ENCODE measurements around the gene SEMA5B.
A peak's percentile ranks its signal among the peaks of the same experiment; 100 is the strongest.

The SEMA5B gene

GRCh38 chr3:122923611-122924010 lies 104.0 kb downstream of the SEMA5B start:
- DNase-seq = no peak

- DNase-seq = peak; percentile 76
Measured at GRCh38 chr3:122921791-122922651, 105.5 kb downstream of the SEMA5B start.

GRCh38 chr3:122920986-122921385 lies 106.6 kb downstream of the SEMA5B start:
- no peak for DNase-seq

GRCh38 chr3:122919291-122919610 lies 108.3 kb downstream of the SEMA5B start:
- DNase-seq = no peak

- DNase-seq = no peak
Measured at GRCh38 chr3:122918576-122919290, 108.8 kb downstream of the SEMA5B start.

GRCh38 chr3:122917412-122917811 lies 110.2 kb downstream of the SEMA5B start:
- DNase-seq = no peak

- no peak for DNase-seq
Measured at GRCh38 chr3:122916580-122916979, 111.0 kb downstream of the SEMA5B start.

- DNase-seq = no peak
Measured at GRCh38 chr3:122916084-122916483, 111.5 kb downstream of the SEMA5B start.

GRCh38 chr3:122915300-122916055 lies 112.1 kb downstream of the SEMA5B start:
- DNase-seq = no peak

- DNase-seq = no peak
Measured at GRCh38 chr3:122913539-122914100, 113.9 kb downstream of the SEMA5B start.

GRCh38 chr3:122912772-122913538 lies 114.6 kb downstream of the SEMA5B start:
- no peak for DNase-seq

- DNase-seq = no peak
Measured at GRCh38 chr3:122911901-122912300, 115.7 kb downstream of the SEMA5B start.

GRCh38 chr3:122908251-122908650 lies 119.3 kb downstream of the SEMA5B start:
- DNase-seq = no peak

GRCh38 chr3:122907471-122907870 lies 120.1 kb downstream of the SEMA5B start:
- no peak for DNase-seq

GRCh38 chr3:122903171-122903570 lies 124.4 kb downstream of the SEMA5B start:
- no peak for DNase-seq

- no peak for DNase-seq
Measured at GRCh38 chr3:122902326-122902725, 125.2 kb downstream of the SEMA5B start.

GRCh38 chr3:122898298-122898697 lies 129.3 kb downstream of the SEMA5B start:
- no peak for DNase-seq

- no peak for DNase-seq
Measured at GRCh38 chr3:122893754-122894668, 133.6 kb downstream of the SEMA5B start.

- peak; percentile 50 for DNase-seq
Measured at GRCh38 chr3:122893282-122893681, 134.3 kb downstream of the SEMA5B start.

GRCh38 chr3:122892118-122892960 lies 135.2 kb downstream of the SEMA5B start:
- no peak for DNase-seq
